Endothelial cell (in vitro differentiated cells): Measurements from ENCODE around the gene KLF15. TPM values are rescaled to one million over a fixed set of nuclear protein-coding genes. Genes with fewer than 3 reads are reported as not detected.

Source experiments
- DNase-seq: peaks from one replicate; pipeline ENCODE4 v3.0.0; 2021; ENCODE audit warnings: low spot score
- H3K27ac Mint-ChIP-seq: one replicate; pipeline ENCODE4 v1.8.0; 2021; ENCODE audit warnings: mixed read lengths, inconsistent platforms; ENCODE audit not compliant: unreplicated experiment
- H3K27me3 Mint-ChIP-seq: one replicate; pipeline ENCODE4 v1.8.0; 2021; ENCODE audit warnings: mild to moderate bottlenecking, moderate library complexity, mixed read lengths, inconsistent platforms; ENCODE audit not compliant: unreplicated experiment
- H3K36me3 Mint-ChIP-seq: one replicate; pipeline ENCODE4 v1.8.0; 2021; ENCODE audit warnings: mild to moderate bottlenecking, low read depth, mixed read lengths, inconsistent platforms; ENCODE audit not compliant: unreplicated experiment
- H3K4me1 Mint-ChIP-seq: one replicate; pipeline ENCODE4 v1.8.0; 2021; ENCODE audit warnings: mild to moderate bottlenecking, mixed read lengths, inconsistent platforms; ENCODE audit not compliant: unreplicated experiment
- H3K4me3 Mint-ChIP-seq: one replicate; pipeline ENCODE4 v1.8.0; 2021; ENCODE audit warnings: mild to moderate bottlenecking, mixed read lengths, inconsistent platforms; ENCODE audit not compliant: unreplicated experiment
- H3K9me3 Mint-ChIP-seq: one replicate; pipeline ENCODE4 v1.8.0; 2021; ENCODE audit warnings: mixed read lengths, inconsistent platforms; ENCODE audit not compliant: unreplicated experiment
- total RNA-seq: library from RNA; stranded (reverse); fragmentation: NEBNext Ultra II Directional; extraction: Animal tissue kit (Norgen Biotek cat#: 25700); gene quantifications from one replicate; pipeline ENCODE4 v1.2.1, GENCODE V29; 2021; ENCODE audit not compliant: unreplicated experiment
- TF ChIP-seq, protein P1 (sequence below): fragments of 200-600 bp; sonication (generic); IDR thresholded peaks from one replicate; pipeline ENCODE4 v1.5.0; 2021; ENCODE audit warnings: antibody characterized with exemption; ENCODE audit not compliant: unreplicated experiment

The KLF15 gene
- total RNA-seq, 1 donor from 2014 or later: 0.67 TPM

DNA sequence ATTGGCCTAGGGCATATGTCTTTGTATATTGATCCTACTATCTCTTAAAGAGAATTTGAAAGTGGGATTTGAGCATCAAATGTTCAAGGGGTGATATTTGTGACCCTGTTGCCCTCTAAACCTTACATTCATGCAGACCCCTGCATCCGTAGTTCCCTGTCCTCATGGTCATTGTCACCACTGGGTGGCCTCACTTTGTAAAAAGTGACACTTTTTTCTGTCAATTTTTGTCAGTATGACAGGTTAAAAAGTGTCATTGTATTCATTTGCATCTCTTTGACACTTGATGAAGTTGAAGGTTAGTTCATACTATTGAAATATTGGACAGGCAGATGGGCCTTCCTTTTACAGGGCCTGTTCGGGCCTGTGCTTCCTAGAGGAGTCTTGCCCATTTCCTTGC, 12.3 kb upstream of the KLF15 start:
- Mint-ChIP-seq H3K9me3 (no peaks in the 10 kb centered on the region), H3K27ac (no peak overlapping the region), H3K4me1 (no peaks in the 10 kb centered on the region), H3K36me3 (no peaks in the 10 kb centered on the region), H3K27me3 (peaks cover 10% of the 10 kb centered on the region), H3K4me3 (no peak overlapping the region)
- no peak for DNase-seq
- TF ChIP-seq, protein P1, sequence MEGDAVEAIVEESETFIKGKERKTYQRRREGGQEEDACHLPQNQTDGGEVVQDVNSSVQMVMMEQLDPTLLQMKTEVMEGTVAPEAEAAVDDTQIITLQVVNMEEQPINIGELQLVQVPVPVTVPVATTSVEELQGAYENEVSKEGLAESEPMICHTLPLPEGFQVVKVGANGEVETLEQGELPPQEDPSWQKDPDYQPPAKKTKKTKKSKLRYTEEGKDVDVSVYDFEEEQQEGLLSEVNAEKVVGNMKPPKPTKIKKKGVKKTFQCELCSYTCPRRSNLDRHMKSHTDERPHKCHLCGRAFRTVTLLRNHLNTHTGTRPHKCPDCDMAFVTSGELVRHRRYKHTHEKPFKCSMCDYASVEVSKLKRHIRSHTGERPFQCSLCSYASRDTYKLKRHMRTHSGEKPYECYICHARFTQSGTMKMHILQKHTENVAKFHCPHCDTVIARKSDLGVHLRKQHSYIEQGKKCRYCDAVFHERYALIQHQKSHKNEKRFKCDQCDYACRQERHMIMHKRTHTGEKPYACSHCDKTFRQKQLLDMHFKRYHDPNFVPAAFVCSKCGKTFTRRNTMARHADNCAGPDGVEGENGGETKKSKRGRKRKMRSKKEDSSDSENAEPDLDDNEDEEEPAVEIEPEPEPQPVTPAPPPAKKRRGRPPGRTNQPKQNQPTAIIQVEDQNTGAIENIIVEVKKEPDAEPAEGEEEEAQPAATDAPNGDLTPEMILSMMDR: no peak

DNA sequence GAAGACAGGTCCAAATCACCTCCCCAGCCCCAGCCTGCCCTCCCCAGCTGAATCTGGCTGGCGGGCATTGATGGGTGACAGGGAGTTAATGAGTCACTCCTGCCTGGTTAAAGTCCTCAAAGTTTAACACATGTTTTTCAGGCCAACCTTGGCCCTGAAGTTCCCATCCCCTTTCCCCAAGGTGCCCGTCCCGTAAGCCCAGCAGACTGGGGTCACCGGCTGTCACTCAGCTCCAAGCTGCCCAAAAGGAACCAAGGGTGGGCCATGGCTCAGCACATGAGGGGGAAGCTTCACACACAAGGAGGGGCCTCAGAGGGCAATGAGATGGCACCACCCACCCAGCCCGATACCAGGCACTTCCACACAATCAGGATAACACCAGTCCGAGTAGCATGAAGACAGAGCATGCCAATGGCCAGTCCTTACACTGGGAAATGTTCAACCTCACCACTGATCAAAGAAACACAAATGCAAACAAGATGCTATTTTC, 10.2 kb upstream of the KLF15 start:
- TF ChIP-seq, protein P1: no peak

DNA sequence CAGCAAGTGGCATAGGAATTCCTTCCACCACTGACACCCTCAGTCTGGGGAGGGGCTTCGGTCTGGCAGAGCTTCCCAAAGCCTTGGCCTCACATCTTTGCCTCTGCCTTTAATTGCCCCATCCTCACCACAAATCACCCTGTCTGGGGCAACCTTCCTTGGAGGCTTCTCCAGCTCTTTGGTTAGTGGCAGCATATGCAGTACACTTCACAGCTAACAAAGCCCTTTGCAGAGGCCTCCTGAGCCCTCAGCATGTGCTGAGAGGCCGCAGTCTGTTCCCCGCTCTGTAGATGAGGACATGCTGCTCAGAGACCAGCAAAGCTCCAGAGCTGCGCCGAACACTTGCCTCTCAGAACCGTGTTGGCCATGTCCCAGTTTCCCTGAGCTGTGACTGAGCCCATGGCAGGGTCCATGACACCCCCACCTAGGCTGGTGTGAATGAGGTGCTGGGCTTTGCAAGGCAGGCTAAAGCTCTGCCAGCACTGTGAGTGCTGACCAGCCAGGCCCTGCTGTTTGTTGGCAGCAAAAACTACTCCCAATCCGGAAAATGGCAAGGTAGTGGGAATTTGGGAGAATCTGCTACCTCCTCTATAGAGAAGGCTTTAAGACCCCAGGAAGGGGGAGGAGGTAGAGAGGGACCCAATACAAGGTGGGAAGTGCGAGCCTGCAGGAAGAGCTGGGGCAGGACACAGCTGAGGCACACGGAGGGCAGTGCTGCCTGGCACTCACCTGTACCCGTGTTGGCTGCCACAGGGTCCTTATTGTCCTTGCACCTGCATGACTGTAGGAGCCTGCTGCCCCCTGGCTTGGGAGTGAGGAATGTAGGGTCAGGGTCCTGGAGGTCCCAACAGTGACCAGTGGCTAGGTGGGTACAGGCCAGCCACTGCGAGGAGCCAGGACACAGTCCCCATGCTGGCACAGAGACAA, 8.4 kb upstream of the KLF15 start:
- Mint-ChIP-seq H3K36me3 (no peaks in the 10 kb centered on the region), H3K4me1 (no peaks in the 10 kb centered on the region), H3K27me3 (peaks cover 5% of the 10 kb centered on the region), H3K4me3 (no peak overlapping the region), H3K27ac (no peak overlapping the region), H3K9me3 (no peaks in the 10 kb centered on the region)
- no peak for DNase-seq
- TF ChIP-seq, protein P1: no peak

More for the DNA sequence above, 10.2 kb upstream of the KLF15 start:
- no peak overlapping the region for H3K4me3 Mint-ChIP-seq
- DNase-seq: no peak
- H3K4me1 Mint-ChIP-seq: no peaks in the 10 kb centered on the region
- H3K27me3 Mint-ChIP-seq: peaks cover 5% of the 10 kb centered on the region
- H3K9me3 Mint-ChIP-seq: no peaks in the 10 kb centered on the region
- H3K36me3 Mint-ChIP-seq: no peaks in the 10 kb centered on the region
- no peak overlapping the region for H3K27ac Mint-ChIP-seq

DNA sequence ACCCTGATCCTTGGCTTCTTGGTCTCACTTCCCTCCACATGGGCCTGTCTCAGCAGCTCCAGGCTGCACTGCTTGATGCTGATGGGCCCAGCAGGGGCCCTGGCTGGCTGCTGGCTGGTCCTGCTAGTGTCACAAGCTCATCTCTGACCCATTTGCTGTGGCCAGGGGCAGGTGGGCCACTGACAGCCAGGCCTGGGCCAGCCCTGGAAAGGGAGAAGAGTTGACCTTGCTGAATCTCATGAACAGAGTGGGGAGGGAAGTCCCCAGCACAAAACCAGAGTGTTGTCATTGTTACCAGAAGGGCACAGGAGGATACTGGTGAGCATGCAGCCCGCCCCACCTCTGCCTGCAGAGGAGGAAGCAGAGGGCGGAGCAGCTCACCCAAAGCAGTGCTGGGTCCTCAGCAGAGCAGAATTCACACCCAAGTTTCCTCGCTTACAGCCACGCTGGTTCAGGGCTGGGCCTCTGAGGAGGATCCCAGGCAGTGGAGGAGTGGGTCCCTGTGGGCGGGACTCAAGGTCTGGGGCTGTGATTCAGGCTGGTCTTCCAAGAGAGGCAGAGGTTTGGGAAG, 7.6 kb upstream of the KLF15 start:
- no peaks in the 10 kb centered on the region for H3K9me3 Mint-ChIP-seq
- DNase-seq: no peak

More for the DNA sequence above, 7.6 kb upstream of the KLF15 start:
- TF ChIP-seq, protein P1: no peak
- no peaks in the 10 kb centered on the region for H3K36me3 Mint-ChIP-seq
- peaks cover 3% of the 10 kb centered on the region for H3K27me3 Mint-ChIP-seq
- H3K4me3 Mint-ChIP-seq: no peak overlapping the region
- no peaks in the 10 kb centered on the region for H3K4me1 Mint-ChIP-seq
- no peak overlapping the region for H3K27ac Mint-ChIP-seq
